HepG2 (cell line): ENCODE results near the gene GPC2. TPM values are rescaled to one million over a fixed set of nuclear protein-coding genes. Genes with fewer than 3 reads are reported as not detected.

ENCODE experiments used
- AGO1 ChIP-seq: fragments of 200-400 bp; formaldehyde crosslinking; IDR thresholded peaks from 2 replicates; pipeline ENCODE4 v1.6.1; 2017; ENCODE audit warnings: mild to moderate bottlenecking, low read depth, low read length, moderate library complexity; ENCODE audit not compliant: poor library complexity, severe bottlenecking
- ELF1 ChIP-seq: sonication (generic); formaldehyde crosslinking; IDR thresholded peaks from 2 replicates; pipeline ENCODE4 v1.4.0; 2020; ENCODE audit warnings: missing genetic modification reagents
- FOXJ3 ChIP-seq: sonication (generic); formaldehyde crosslinking; IDR thresholded peaks from 2 replicates; pipeline ENCODE4 v1.4.0; 2020; ENCODE audit warnings: missing genetic modification reagents, mild to moderate bottlenecking, borderline replicate concordance
- FOXM1 ChIP-seq: sonication (generic); formaldehyde crosslinking; IDR thresholded peaks from 2 replicates; pipeline ENCODE4 v1.5.0; 2020; ENCODE audit warnings: missing genetic modification reagents
- HDAC6 ChIP-seq: fragments of 200-600 bp; sonication (generic); IDR thresholded peaks from 2 replicates; pipeline ENCODE4 v1.7.0; 2017; ENCODE audit warnings: mild to moderate bottlenecking, antibody characterized with exemption, low read length, low read depth
- MBNL3 ChIP-seq: fragments of 250-450 bp; sonication (Bioruptor Pico); conservative IDR thresholded peaks from 2 replicates; pipeline ENCODE4 v1.8.0; 2022; ENCODE audit warnings: mild to moderate bottlenecking, inconsistent platforms
- NFE2 ChIP-seq: sonication (generic); formaldehyde crosslinking; IDR thresholded peaks from 2 replicates; pipeline ENCODE4 v1.4.0; 2020; ENCODE audit warnings: missing genetic modification reagents
- POLR2G ChIP-seq: fragments of 200-400 bp; formaldehyde crosslinking; IDR thresholded peaks from 2 replicates; pipeline ENCODE4 v1.6.1; 2018; ENCODE audit warnings: mild to moderate bottlenecking, low read depth, low read length, moderate library complexity
- SMAD1 ChIP-seq: sonication (generic); formaldehyde crosslinking; IDR thresholded peaks from 2 replicates; pipeline ENCODE4 v1.4.0; 2020; ENCODE audit warnings: missing genetic modification reagents, low read depth, mild to moderate bottlenecking, borderline replicate concordance
- SYNCRIP ChIP-seq: fragments of 200-400 bp; formaldehyde crosslinking; IDR thresholded peaks from 2 replicates; pipeline ENCODE4 v1.6.1; 2018; ENCODE audit warnings: mild to moderate bottlenecking, low read depth, low read length; ENCODE audit not compliant: insufficient read depth
- XRCC5 ChIP-seq: fragments of 200-400 bp; formaldehyde crosslinking; optimal IDR thresholded peaks from 2 replicates; pipeline ENCODE3; 2017; ENCODE audit warnings: mild to moderate bottlenecking, low read length
- YEATS4 ChIP-seq: sonication (generic); formaldehyde crosslinking; IDR thresholded peaks from 2 replicates; pipeline ENCODE4 v1.4.0; 2020; ENCODE audit warnings: missing genetic modification reagents, borderline replicate concordance
- ZBTB3 ChIP-seq: sonication (generic); formaldehyde crosslinking; IDR thresholded peaks from 2 replicates; pipeline ENCODE4 v1.4.0; 2020; ENCODE audit warnings: low read depth, mild to moderate bottlenecking, moderate library complexity, missing genetic modification reagents, borderline replicate concordance
- ZFP36L2 ChIP-seq: sonication (generic); formaldehyde crosslinking; IDR thresholded peaks from 2 replicates; pipeline ENCODE4 v1.4.0; 2020; ENCODE audit warnings: missing genetic modification reagents
- ZNF207 ChIP-seq: fragments of 450-650 bp; IDR thresholded peaks from 2 replicates; pipeline ENCODE4 v1.6.1; 2016; ENCODE audit warnings: antibody characterized with exemption, borderline replicate concordance
- ZNF546 ChIP-seq: sonication (generic); formaldehyde crosslinking; conservative IDR thresholded peaks from 2 replicates; pipeline ENCODE4 v1.8.1; 2023; ENCODE audit warnings: mild to moderate bottlenecking, missing genetic modification reagents
- ZNF7 ChIP-seq: IDR thresholded peaks from 2 replicates; pipeline ENCODE4 v1.6.1; 2016; ENCODE audit warnings: missing biosample characterization, missing genetic modification reagents
- polyA plus RNA-seq, 8 experiments: library from polyadenylated mRNA; depleted of rRNA in 3 of 8; stranded (reverse) in 7 of 8; unstranded in 1 of 8; fragments of >200 nt; fragmentation: Illumina TruSeq in 4 of 8; extraction: Trizol in 4 of 8; gene quantifications; 2 replicates each; pipeline versions ENCODE4 v1.2.1 to v1.2.3, GENCODE V29; 2011 to 2016; ENCODE audit warnings: low read depth in 4 of 8, missing spikeins in 1 of 8, mixed read lengths in 1 of 8; ENCODE audit not compliant: insufficient read depth in 1 of 8
- total RNA-seq, 5 experiments: library from RNA; depleted of rRNA; stranded (reverse); fragments of >200 nt; fragmentation: Illumina TruSeq; extraction: Trizol; gene quantifications; 2 replicates each; pipeline ENCODE4 v1.2.3, GENCODE V29; 2016; ENCODE audit warnings: low read depth in 1 of 5
- TF ChIP-seq, protein P1 (sequence below): sonication (generic); formaldehyde crosslinking; IDR thresholded peaks from 2 replicates; pipeline ENCODE4 v1.8.0; 2022; ENCODE audit warnings: missing genetic modification reagents, mild to moderate bottlenecking, borderline replicate concordance
- TF ChIP-seq, protein P2 (sequence below): sonication (generic); formaldehyde crosslinking; IDR thresholded peaks from 2 replicates; pipeline ENCODE4 v1.5.1; 2020; ENCODE audit warnings: mild to moderate bottlenecking, moderate library complexity, missing genetic modification reagents
- TF ChIP-seq, protein P3 (sequence below): sonication (generic); formaldehyde crosslinking; conservative IDR thresholded peaks from 2 replicates; pipeline ENCODE4 v1.4.0; 2020; ENCODE audit warnings: mild to moderate bottlenecking, missing genetic modification reagents, moderate library complexity
- TF ChIP-seq, protein P4 (sequence below): sonication (generic); formaldehyde crosslinking; IDR thresholded peaks from 2 replicates; pipeline ENCODE4 v1.4.0; 2020; ENCODE audit warnings: missing genetic modification reagents

GPC2 gene
- total and polyA plus RNA-seq, 2 of the 13 experiments (the other 11 are each of a cell fraction or from before 2014, with no cell fraction given), result 0.64 to 0.78 TPM

DNA sequence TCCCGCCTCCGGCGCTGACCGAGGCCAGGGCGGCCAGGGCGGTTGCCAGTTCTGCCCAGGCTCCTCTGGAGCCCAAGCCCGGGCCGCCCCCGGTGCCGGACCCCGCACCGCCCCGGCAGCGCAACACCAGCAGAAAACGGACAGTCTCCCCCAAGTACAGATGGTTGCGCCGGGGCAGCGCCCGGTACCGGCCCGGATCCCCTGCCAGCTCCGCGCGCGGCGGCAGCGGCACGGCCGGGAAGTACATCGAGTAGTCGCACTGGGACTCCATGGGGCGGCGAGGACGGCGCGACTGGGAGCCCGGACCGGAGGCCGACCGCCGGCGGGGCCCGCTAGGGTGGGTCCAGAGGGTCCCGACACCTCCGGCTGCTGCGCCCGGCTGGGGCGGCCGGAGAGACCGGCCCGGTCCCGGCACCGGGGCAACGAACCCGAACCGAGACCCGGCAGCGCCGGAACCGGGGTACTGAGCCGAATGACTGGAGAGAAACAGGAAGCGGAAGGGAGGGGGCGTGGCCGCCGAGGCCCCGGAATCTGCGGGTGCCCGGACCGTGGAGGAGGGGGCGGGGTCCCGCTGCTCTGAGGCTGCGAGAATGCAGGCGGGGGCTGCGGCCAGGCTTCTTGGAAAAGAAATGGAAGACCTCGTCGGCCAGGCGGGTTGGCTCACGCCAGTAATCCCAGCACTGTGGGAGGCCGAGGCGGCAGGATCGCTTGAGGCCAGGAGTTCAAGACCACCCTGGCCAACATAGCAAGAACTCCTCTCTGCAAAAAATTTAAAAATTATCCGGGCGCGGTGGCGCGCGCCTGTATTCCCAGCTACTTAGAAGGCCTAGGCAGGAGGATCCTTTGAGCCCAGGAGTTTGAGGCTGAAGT is 18.7 kb downstream of the GPC2 start, which contains the start of gene TRAPPC14 (continued):
- TF ChIP-seq FOXJ3 (CRISPR knock-in tag), result no peak
- TF ChIP-seq ZNF207, result no peak
- peak; percentile 91 for TF ChIP-seq ELF1 (CRISPR knock-in tag)
- TF ChIP-seq ZFP36L2, result no peak
- TF ChIP-seq SYNCRIP, result no peak
- TF ChIP-seq AGO1, result peak; percentile 86
- TF ChIP-seq FOXM1 (CRISPR knock-in tag), result no peak
- peak; percentile 36; the same call in 1 of the 2 replicates for TF ChIP-seq ZNF546 (CRISPR knock-in tag)
- TF ChIP-seq, protein P1, sequence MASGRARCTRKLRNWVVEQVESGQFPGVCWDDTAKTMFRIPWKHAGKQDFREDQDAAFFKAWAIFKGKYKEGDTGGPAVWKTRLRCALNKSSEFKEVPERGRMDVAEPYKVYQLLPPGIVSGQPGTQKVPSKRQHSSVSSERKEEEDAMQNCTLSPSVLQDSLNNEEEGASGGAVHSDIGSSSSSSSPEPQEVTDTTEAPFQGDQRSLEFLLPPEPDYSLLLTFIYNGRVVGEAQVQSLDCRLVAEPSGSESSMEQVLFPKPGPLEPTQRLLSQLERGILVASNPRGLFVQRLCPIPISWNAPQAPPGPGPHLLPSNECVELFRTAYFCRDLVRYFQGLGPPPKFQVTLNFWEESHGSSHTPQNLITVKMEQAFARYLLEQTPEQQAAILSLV (CRISPR knock-in tag), result 0 out of 2 replicates have a peak, but pooled peaks have one; percentile 42
- TF ChIP-seq HDAC6, result no peak
- no peak for TF ChIP-seq ZBTB3 (CRISPR knock-in tag)
- TF ChIP-seq SMAD1 (CRISPR knock-in tag), result no peak; the same call in 1 of the 2 replicates
- TF ChIP-seq, protein P2, sequence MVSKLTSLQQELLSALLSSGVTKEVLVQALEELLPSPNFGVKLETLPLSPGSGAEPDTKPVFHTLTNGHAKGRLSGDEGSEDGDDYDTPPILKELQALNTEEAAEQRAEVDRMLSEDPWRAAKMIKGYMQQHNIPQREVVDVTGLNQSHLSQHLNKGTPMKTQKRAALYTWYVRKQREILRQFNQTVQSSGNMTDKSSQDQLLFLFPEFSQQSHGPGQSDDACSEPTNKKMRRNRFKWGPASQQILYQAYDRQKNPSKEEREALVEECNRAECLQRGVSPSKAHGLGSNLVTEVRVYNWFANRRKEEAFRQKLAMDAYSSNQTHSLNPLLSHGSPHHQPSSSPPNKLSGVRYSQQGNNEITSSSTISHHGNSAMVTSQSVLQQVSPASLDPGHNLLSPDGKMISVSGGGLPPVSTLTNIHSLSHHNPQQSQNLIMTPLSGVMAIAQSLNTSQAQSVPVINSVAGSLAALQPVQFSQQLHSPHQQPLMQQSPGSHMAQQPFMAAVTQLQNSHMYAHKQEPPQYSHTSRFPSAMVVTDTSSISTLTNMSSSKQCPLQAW (CRISPR knock-in tag), result no peak; the same call in 1 of the 2 replicates
- TF ChIP-seq, protein P3, sequence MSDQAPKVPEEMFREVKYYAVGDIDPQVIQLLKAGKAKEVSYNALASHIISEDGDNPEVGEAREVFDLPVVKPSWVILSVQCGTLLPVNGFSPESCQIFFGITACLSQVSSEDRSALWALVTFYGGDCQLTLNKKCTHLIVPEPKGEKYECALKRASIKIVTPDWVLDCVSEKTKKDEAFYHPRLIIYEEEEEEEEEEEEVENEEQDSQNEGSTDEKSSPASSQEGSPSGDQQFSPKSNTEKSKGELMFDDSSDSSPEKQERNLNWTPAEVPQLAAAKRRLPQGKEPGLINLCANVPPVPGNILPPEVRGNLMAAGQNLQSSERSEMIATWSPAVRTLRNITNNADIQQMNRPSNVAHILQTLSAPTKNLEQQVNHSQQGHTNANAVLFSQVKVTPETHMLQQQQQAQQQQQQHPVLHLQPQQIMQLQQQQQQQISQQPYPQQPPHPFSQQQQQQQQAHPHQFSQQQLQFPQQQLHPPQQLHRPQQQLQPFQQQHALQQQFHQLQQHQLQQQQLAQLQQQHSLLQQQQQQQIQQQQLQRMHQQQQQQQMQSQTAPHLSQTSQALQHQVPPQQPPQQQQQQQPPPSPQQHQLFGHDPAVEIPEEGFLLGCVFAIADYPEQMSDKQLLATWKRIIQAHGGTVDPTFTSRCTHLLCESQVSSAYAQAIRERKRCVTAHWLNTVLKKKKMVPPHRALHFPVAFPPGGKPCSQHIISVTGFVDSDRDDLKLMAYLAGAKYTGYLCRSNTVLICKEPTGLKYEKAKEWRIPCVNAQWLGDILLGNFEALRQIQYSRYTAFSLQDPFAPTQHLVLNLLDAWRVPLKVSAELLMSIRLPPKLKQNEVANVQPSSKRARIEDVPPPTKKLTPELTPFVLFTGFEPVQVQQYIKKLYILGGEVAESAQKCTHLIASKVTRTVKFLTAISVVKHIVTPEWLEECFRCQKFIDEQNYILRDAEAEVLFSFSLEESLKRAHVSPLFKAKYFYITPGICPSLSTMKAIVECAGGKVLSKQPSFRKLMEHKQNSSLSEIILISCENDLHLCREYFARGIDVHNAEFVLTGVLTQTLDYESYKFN (CRISPR knock-in tag), result peak; percentile 45
- no peak for TF ChIP-seq NFE2 (CRISPR knock-in tag)
- peak; percentile 89 for TF ChIP-seq POLR2G
- TF ChIP-seq MBNL3, result no peak
- TF ChIP-seq, protein P4, sequence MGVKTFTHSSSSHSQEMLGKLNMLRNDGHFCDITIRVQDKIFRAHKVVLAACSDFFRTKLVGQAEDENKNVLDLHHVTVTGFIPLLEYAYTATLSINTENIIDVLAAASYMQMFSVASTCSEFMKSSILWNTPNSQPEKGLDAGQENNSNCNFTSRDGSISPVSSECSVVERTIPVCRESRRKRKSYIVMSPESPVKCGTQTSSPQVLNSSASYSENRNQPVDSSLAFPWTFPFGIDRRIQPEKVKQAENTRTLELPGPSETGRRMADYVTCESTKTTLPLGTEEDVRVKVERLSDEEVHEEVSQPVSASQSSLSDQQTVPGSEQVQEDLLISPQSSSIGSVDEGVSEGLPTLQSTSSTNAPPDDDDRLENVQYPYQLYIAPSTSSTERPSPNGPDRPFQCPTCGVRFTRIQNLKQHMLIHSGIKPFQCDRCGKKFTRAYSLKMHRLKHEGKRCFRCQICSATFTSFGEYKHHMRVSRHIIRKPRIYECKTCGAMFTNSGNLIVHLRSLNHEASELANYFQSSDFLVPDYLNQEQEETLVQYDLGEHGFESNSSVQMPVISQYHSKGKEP (CRISPR knock-in tag), result no peak
- TF ChIP-seq XRCC5, result peak; percentile 63
- no peak for TF ChIP-seq ZNF7 (CRISPR knock-in tag)
- TF ChIP-seq YEATS4, result peak; percentile 44; the same call in 1 of the 2 replicates
